Mesendoderm (in vitro differentiated cells): ENCODE results near the gene FNDC3B.

Experiments used
- DNase-seq: peaks from one replicate; pipeline ENCODE4 v3.0.0; 2013
- H2AK5ac ChIP-seq: 2 replicates; pipeline ENCODE4 v1.6.1; 2013; ENCODE audit warnings: low read length, inconsistent platforms
- H2BK120ac ChIP-seq: 2 replicates; pipeline ENCODE4 v1.6.1; 2013; ENCODE audit warnings: low read depth, mild to moderate bottlenecking, low read length, moderate library complexity, mixed read lengths
- H2BK15ac ChIP-seq: replicated peaks from 2 replicates; pipeline ENCODE4 v1.6.1; 2013; ENCODE audit warnings: low read depth, mild to moderate bottlenecking, moderate library complexity
- H2BK5ac ChIP-seq: 2 replicates; pipeline ENCODE4 v1.6.1; 2013; ENCODE audit warnings: low read length, inconsistent platforms
- H3K18ac ChIP-seq: 2 replicates; pipeline ENCODE4 v1.6.1; 2013; ENCODE audit warnings: mild to moderate bottlenecking, low read length, mixed read lengths
- H3K23ac ChIP-seq: one replicate; pipeline ENCODE4 v1.6.1; 2013; ENCODE audit warnings: low read length
- H3K27ac ChIP-seq: 2 replicates; pipeline ENCODE4 v1.5.1; 2013; ENCODE audit warnings: low read depth, mild to moderate bottlenecking, inconsistent platforms, low read length, moderate library complexity
- H3K27me3 ChIP-seq: 2 replicates; pipeline ENCODE4 v1.6.1; 2013; ENCODE audit warnings: low read length, control low read depth, mild to moderate bottlenecking, inconsistent platforms; ENCODE audit not compliant: insufficient read depth, poor library complexity
- H3K36me3 ChIP-seq: 2 replicates; pipeline ENCODE4 v1.6.1; 2013; ENCODE audit warnings: low read length, inconsistent platforms; ENCODE audit not compliant: control insufficient read depth, insufficient read depth
- H3K4ac ChIP-seq: one replicate; pipeline ENCODE4 v1.6.1; 2013; ENCODE audit warnings: low read depth, mild to moderate bottlenecking, low read length, moderate library complexity
- H3K4me1 ChIP-seq: 2 replicates; pipeline ENCODE4 v1.6.1; 2013; ENCODE audit warnings: low read depth, low read length, inconsistent platforms; ENCODE audit not compliant: control insufficient read depth
- H3K4me2 ChIP-seq: 2 replicates; pipeline ENCODE4 v1.6.1; 2013; ENCODE audit warnings: low read length
- H3K4me3 ChIP-seq: 2 replicates; pipeline ENCODE4 v1.5.1; 2013; ENCODE audit warnings: mild to moderate bottlenecking, low read length
- H3K56ac ChIP-seq: one replicate; pipeline ENCODE4 v1.6.1; 2013; ENCODE audit warnings: low read length
- H3K79me1 ChIP-seq: 2 replicates; pipeline ENCODE4 v1.6.1; 2013; ENCODE audit warnings: low read length, inconsistent platforms
- H3K79me2 ChIP-seq: 2 replicates; pipeline ENCODE4 v1.6.1; 2013; ENCODE audit warnings: mild to moderate bottlenecking, low read length; ENCODE audit not compliant: control insufficient read depth, insufficient read depth
- H3K9ac ChIP-seq: 2 replicates; pipeline ENCODE4 v1.6.1; 2013; ENCODE audit warnings: low read length, inconsistent platforms
- H4K5ac ChIP-seq: one replicate; pipeline ENCODE4 v1.6.1; 2013; ENCODE audit warnings: low read length
- H4K8ac ChIP-seq: one replicate; pipeline ENCODE4 v1.6.1; 2013; ENCODE audit warnings: low read depth, mild to moderate bottlenecking, control low read depth, low read length, moderate library complexity
- WGBS: extraction: QIAGEN DNeasy Blood & Tissue Kit; methylation state at CpG from one replicate; pipeline ENCODE4 v1.1.7; 2013; ENCODE audit warnings: low lambda C conversion rate, missing lambda C conversion rate; ENCODE audit not compliant: insufficient coverage; ENCODE audit errors: extremely low coverage; 5-methylcytosine and 5-hydroxymethylcytosine counted together

FNDC3B gene

GRCh38 chr3:172309741-172310427 is 270.5 kb downstream of the FNDC3B start:
- Histone ChIP-seq H3K4ac (no peak overlapping the region), H3K27me3 (no peaks in the 10 kb centered on the region), H3K79me2 (no peaks in the 10 kb centered on the region), H3K9ac (no peak overlapping the region), H3K27ac (no peak overlapping the region), H3K56ac (no peak overlapping the region), H3K79me1 (no peaks in the 10 kb centered on the region), H3K18ac (no peak overlapping the region), H3K23ac (no peak overlapping the region), H2BK5ac (no peak overlapping the region), H2BK120ac (no peak overlapping the region), H3K4me2 (no peak overlapping the region), H3K4me1 (no peaks in the 10 kb centered on the region), H3K36me3 (peaks cover 1% of the 10 kb centered on the region), H2BK15ac (no peak overlapping the region), H3K4me3 (no peak overlapping the region), H4K8ac (no peak overlapping the region), H4K5ac (no peak overlapping the region), H2AK5ac (no peak overlapping the region)
- WGBS = no CpG with 5 or more reads among the region's 7 CpGs
- DNase-seq = no peak

GRCh38 chr3:172310428-172310760 is 271.0 kb downstream of the FNDC3B start:
- DNase-seq = no peak

GRCh38 chr3:172311217-172311616 is 271.8 kb downstream of the FNDC3B start:
- Histone ChIP-seq H3K23ac (no peak overlapping the region), H3K4ac (no peak overlapping the region), H2BK15ac (no peak overlapping the region), H3K4me1 (no peaks in the 10 kb centered on the region), H3K18ac (no peak overlapping the region), H3K79me1 (no peaks in the 10 kb centered on the region), H3K79me2 (no peaks in the 10 kb centered on the region), H4K8ac (no peak overlapping the region), H2BK5ac (no peak overlapping the region), H3K36me3 (peaks cover 1% of the 10 kb centered on the region), H2BK120ac (no peak overlapping the region), H3K4me2 (no peak overlapping the region), H3K56ac (no peak overlapping the region), H3K27ac (no peak overlapping the region), H2AK5ac (no peak overlapping the region), H3K9ac (no peak overlapping the region), H4K5ac (no peak overlapping the region), H3K27me3 (no peaks in the 10 kb centered on the region), H3K4me3 (no peak overlapping the region)
- no CpG with 5 or more reads among the region's 8 CpGs for WGBS
- no peak for DNase-seq

More at GRCh38 chr3:172310428-172310760, 271.0 kb downstream of the FNDC3B start:
- Histone ChIP-seq H3K23ac (no peak overlapping the region), H3K36me3 (peaks cover 1% of the 10 kb centered on the region), H3K79me1 (no peaks in the 10 kb centered on the region), H3K4me3 (no peak overlapping the region), H2AK5ac (no peak overlapping the region), H2BK5ac (no peak overlapping the region), H3K4me1 (no peaks in the 10 kb centered on the region), H4K8ac (no peak overlapping the region), H3K79me2 (no peaks in the 10 kb centered on the region), H3K27ac (no peak overlapping the region), H3K9ac (no peak overlapping the region), H4K5ac (no peak overlapping the region), H3K18ac (no peak overlapping the region), H3K27me3 (no peaks in the 10 kb centered on the region), H2BK15ac (no peak overlapping the region), H2BK120ac (no peak overlapping the region), H3K56ac (no peak overlapping the region), H3K4ac (no peak overlapping the region), H3K4me2 (no peak overlapping the region)
- no CpG with 5 or more reads among the region's 3 CpGs for WGBS

- Histone ChIP-seq H2AK5ac (no peak overlapping the region), H3K9ac (no peak overlapping the region), H2BK15ac (no peak overlapping the region), H2BK120ac (no peak overlapping the region), H3K4me1 (no peaks in the 10 kb centered on the region), H3K4me2 (no peak overlapping the region), H3K27ac (no peak overlapping the region), H3K36me3 (peaks cover 1% of the 10 kb centered on the region), H4K5ac (no peak overlapping the region), H3K4me3 (no peak overlapping the region), H3K18ac (no peak overlapping the region), H3K79me1 (no peaks in the 10 kb centered on the region), H3K27me3 (no peaks in the 10 kb centered on the region), H3K4ac (no peak overlapping the region), H3K23ac (no peak overlapping the region), H3K56ac (no peak overlapping the region), H4K8ac (no peak overlapping the region), H3K79me2 (no peaks in the 10 kb centered on the region), H2BK5ac (no peak overlapping the region)
- DNase-seq = no peak
- 100% methylated on average over 1 of the region's 6 CpGs for WGBS
These were observed 272.6 kb downstream of the FNDC3B start for GRCh38 chr3:172312001-172312400.

GRCh38 chr3:172312711-172313110 is 273.3 kb downstream of the FNDC3B start:
- H2AK5ac ChIP-seq = no peak overlapping the region
- H3K27me3 ChIP-seq = no peaks in the 10 kb centered on the region
- no peak overlapping the region for H4K8ac ChIP-seq
- H2BK5ac ChIP-seq = no peak overlapping the region
- H2BK120ac ChIP-seq = no peak overlapping the region
- H3K4me3 ChIP-seq = no peak overlapping the region
- H3K36me3 ChIP-seq = no peaks in the 10 kb centered on the region
- no peaks in the 10 kb centered on the region for H3K79me2 ChIP-seq
- H3K9ac ChIP-seq = no peak overlapping the region
- WGBS = no CpG with 5 or more reads among the region's 5 CpGs
- no peak overlapping the region for H3K4ac ChIP-seq
- no peak overlapping the region for H4K5ac ChIP-seq
- H3K56ac ChIP-seq = no peak overlapping the region
- H3K23ac ChIP-seq = no peak overlapping the region
- no peak overlapping the region for H3K18ac ChIP-seq
- H3K27ac ChIP-seq = no peak overlapping the region
- H2BK15ac ChIP-seq = no peak overlapping the region
- no peak for DNase-seq
- no peaks in the 10 kb centered on the region for H3K79me1 ChIP-seq
- H3K4me1 ChIP-seq = no peaks in the 10 kb centered on the region
- no peak overlapping the region for H3K4me2 ChIP-seq

GRCh38 chr3:172313671-172314070 is 274.3 kb downstream of the FNDC3B start:
- Histone ChIP-seq H3K79me1 (no peaks in the 10 kb centered on the region), H3K36me3 (no peaks in the 10 kb centered on the region), H3K27me3 (no peaks in the 10 kb centered on the region), H3K4me1 (no peaks in the 10 kb centered on the region), H4K5ac (no peak overlapping the region), H3K4ac (no peak overlapping the region), H2AK5ac (no peak overlapping the region), H3K4me3 (no peak overlapping the region), H2BK5ac (no peak overlapping the region), H3K56ac (no peak overlapping the region), H3K79me2 (no peaks in the 10 kb centered on the region), H3K23ac (no peak overlapping the region), H3K4me2 (no peak overlapping the region), H3K9ac (no peak overlapping the region), H3K18ac (no peak overlapping the region), H2BK120ac (no peak overlapping the region), H2BK15ac (no peak overlapping the region), H3K27ac (no peak overlapping the region), H4K8ac (no peak overlapping the region)
- no CpG with 5 or more reads among the region's 3 CpGs for WGBS
- no peak for DNase-seq
